ENCODE results near the gene TSPAN10. TPM values are rescaled to one million over a fixed set of nuclear protein-coding genes. Genes with fewer than 3 reads are reported as not detected.
A peak's percentile ranks its signal among the peaks of the same experiment; 100 is the strongest.
"Not testable (repeated sequence)": the region's sequence is repeated elsewhere in the genome, so short reads cannot be mapped to it uniquely, and the experiment has no call there.

The TSPAN10 gene
- total RNA-seq, 1 experiment from 2014 or later = 0.47 TPM

- H3K27me3 ChIP-seq (replicated peaks) = no peaks in the 10 kb centered on the region
- no peak for DNase-seq (ENCODE audit: low read depth in 1 of 2, low spot score in 2 of 2)
- no peaks in the 10 kb centered on the region for H3K9me3 ChIP-seq (replicated peaks)
- peaks cover 94% of the 10 kb centered on the region for H3K36me3 ChIP-seq
- no peaks in the 10 kb centered on the region for H3K4me1 ChIP-seq (replicated peaks)
- no peak overlapping the region for H3K27ac ChIP-seq
- no peak overlapping the region for H3K4me3 ChIP-seq
Observed at GRCh38 chr17:81612172-81612970, 24.6 kb upstream of the TSPAN10 start.

GRCh38 chr17:81615401-81615930, 21.5 kb upstream of the TSPAN10 start:
- Histone ChIP-seq H3K27me3 (replicated peaks) (no peaks in the 10 kb centered on the region), H3K4me1 (replicated peaks) (no peaks in the 10 kb centered on the region), H3K27ac (no peak overlapping the region), H3K4me3 (no peak overlapping the region), H3K9me3 (replicated peaks) (no peaks in the 10 kb centered on the region), H3K36me3 (peaks cover 85% of the 10 kb centered on the region)
- no peak for DNase-seq (ENCODE audit: low read depth in 1 of 2, low spot score in 2 of 2)

GRCh38 chr17:81616877-81617276, 20.1 kb upstream of the TSPAN10 start:
- H3K4me1 ChIP-seq (replicated peaks) = no peaks in the 10 kb centered on the region
- H3K36me3 ChIP-seq = peaks cover 89% of the 10 kb centered on the region
- no peak for DNase-seq (ENCODE audit: low read depth in 1 of 2, low spot score in 2 of 2)
- H3K4me3 ChIP-seq = no peak overlapping the region
- H3K27me3 ChIP-seq (replicated peaks) = no peaks in the 10 kb centered on the region
- H3K27ac ChIP-seq = no peak overlapping the region
- H3K9me3 ChIP-seq (replicated peaks) = no peaks in the 10 kb centered on the region

GRCh38 chr17:81618307-81618706, 18.7 kb upstream of the TSPAN10 start:
- H3K36me3 ChIP-seq = peaks cover 88% of the 10 kb centered on the region
- not testable (repeated sequence) for H3K27ac ChIP-seq; H3K4me3 ChIP-seq; H3K9me3 ChIP-seq (replicated peaks); DNase-seq (ENCODE audit: low read depth in 1 of 2, low spot score in 2 of 2); H3K27me3 ChIP-seq (replicated peaks); H3K4me1 ChIP-seq (replicated peaks)

- Histone ChIP-seq H3K27me3 (replicated peaks) (no peaks in the 10 kb centered on the region), H3K9me3 (replicated peaks) (no peaks in the 10 kb centered on the region), H3K27ac (no peak overlapping the region), H3K4me3 (no peak overlapping the region), H3K4me1 (replicated peaks) (no peaks in the 10 kb centered on the region), H3K36me3 (peaks cover 89% of the 10 kb centered on the region)
- no peak for DNase-seq (ENCODE audit: low read depth in 1 of 2, low spot score in 2 of 2)
Observed at GRCh38 chr17:81621494-81622130, 15.4 kb upstream of the TSPAN10 start.

- Histone ChIP-seq H3K27me3 (replicated peaks) (no peaks in the 10 kb centered on the region), H3K36me3 (peaks cover 89% of the 10 kb centered on the region), H3K4me3 (no peak overlapping the region), H3K4me1 (replicated peaks) (peaks cover under 1% of the 10 kb centered on the region), H3K27ac (no peak overlapping the region), H3K9me3 (replicated peaks) (no peaks in the 10 kb centered on the region)
- no peak for DNase-seq (ENCODE audit: low read depth in 1 of 2, low spot score in 2 of 2)
Observed at GRCh38 chr17:81630274-81630673, 6.7 kb upstream of the TSPAN10 start.

GRCh38 chr17:81631482-81631881, 5.5 kb upstream of the TSPAN10 start:
- DNase-seq (ENCODE audit: low read depth in 1 of 2, low spot score in 2 of 2) = no peak
- Histone ChIP-seq H3K27ac (no peak overlapping the region), H3K4me3 (no peak overlapping the region), H3K9me3 (replicated peaks) (no peaks in the 10 kb centered on the region), H3K27me3 (replicated peaks) (no peaks in the 10 kb centered on the region), H3K4me1 (replicated peaks) (peaks cover 10% of the 10 kb centered on the region), H3K36me3 (peaks cover 89% of the 10 kb centered on the region)

- Histone ChIP-seq H3K9me3 (replicated peaks) (no peaks in the 10 kb centered on the region), H3K4me3 (peak overlapping the region; percentile 94), H3K27ac (no peak overlapping the region)
Observed at GRCh38 chr17:81635431-81635830, 1.6 kb upstream of the TSPAN10 start.

GRCh38 chr17:81635973-81636504, 957 bp upstream of the TSPAN10 start:
- Histone ChIP-seq H3K9me3 (replicated peaks) (no peaks in the 10 kb centered on the region), H3K4me3 (peak overlapping the region; percentile 94), H3K36me3 (peaks cover 48% of the 10 kb centered on the region), H3K27ac (peak overlapping the region; percentile 85), H3K27me3 (replicated peaks) (no peaks in the 10 kb centered on the region), H3K4me1 (replicated peaks) (peaks cover 10% of the 10 kb centered on the region)
- DNase-seq (ENCODE audit: low read depth in 1 of 2, low spot score in 2 of 2) = no peak

More at GRCh38 chr17:81635431-81635830, 1.6 kb upstream of the TSPAN10 start:
- Histone ChIP-seq H3K27me3 (replicated peaks) (no peaks in the 10 kb centered on the region), H3K36me3 (peaks cover 54% of the 10 kb centered on the region), H3K4me1 (replicated peaks) (peaks cover 10% of the 10 kb centered on the region)
- DNase-seq (ENCODE audit: low read depth in 1 of 2, low spot score in 2 of 2) = no peak

- peaks cover 30% of the 10 kb centered on the region for H3K36me3 ChIP-seq
- H3K27me3 ChIP-seq (replicated peaks) = no peaks in the 10 kb centered on the region
- no peak overlapping the region for H3K27ac ChIP-seq
- DNase-seq (ENCODE audit: low read depth in 1 of 2, low spot score in 2 of 2) = no peak
- H3K4me3 ChIP-seq = no peak overlapping the region
- H3K9me3 ChIP-seq (replicated peaks) = no peaks in the 10 kb centered on the region
- peaks cover 19% of the 10 kb centered on the region for H3K4me1 ChIP-seq (replicated peaks)
Observed at GRCh38 chr17:81638683-81639082, 1.7 kb downstream of the TSPAN10 start.

- no peak for DNase-seq (ENCODE audit: low read depth in 1 of 2, low spot score in 2 of 2)
- H3K27ac ChIP-seq = no peak overlapping the region
- peaks cover 19% of the 10 kb centered on the region for H3K36me3 ChIP-seq
- peaks cover 19% of the 10 kb centered on the region for H3K4me1 ChIP-seq (replicated peaks)
- H3K4me3 ChIP-seq = no peak overlapping the region
- H3K9me3 ChIP-seq (replicated peaks) = no peaks in the 10 kb centered on the region; the same call in 1 of the 2 replicates
- H3K27me3 ChIP-seq (replicated peaks) = no peaks in the 10 kb centered on the region
Observed at GRCh38 chr17:81640011-81640410, 3.0 kb downstream of the TSPAN10 start.

- H3K4me1 ChIP-seq (replicated peaks) = peaks cover 9% of the 10 kb centered on the region
- DNase-seq (ENCODE audit: low read depth in 1 of 2, low spot score in 2 of 2) = peak; percentile 35 to 75
- H3K27me3 ChIP-seq (replicated peaks) = peaks cover 9% of the 10 kb centered on the region
- no peak overlapping the region for H3K4me3 ChIP-seq
- no peaks in the 10 kb centered on the region; the same call in 1 of the 2 replicates for H3K9me3 ChIP-seq (replicated peaks)
- no peaks in the 10 kb centered on the region for H3K36me3 ChIP-seq
- H3K27ac ChIP-seq = no peak overlapping the region
Observed at GRCh38 chr17:81641825-81642489, 5.0 kb downstream of the TSPAN10 start.

- H3K36me3 ChIP-seq = no peaks in the 10 kb centered on the region
- no peak overlapping the region for H3K27ac ChIP-seq
- no peak for DNase-seq (ENCODE audit: low read depth in 1 of 2, low spot score in 2 of 2)
- peaks cover 17% of the 10 kb centered on the region for H3K9me3 ChIP-seq (replicated peaks)
- H3K4me1 ChIP-seq (replicated peaks) = peaks cover 16% of the 10 kb centered on the region
- no peak overlapping the region for H3K4me3 ChIP-seq
- peaks cover 32% of the 10 kb centered on the region for H3K27me3 ChIP-seq (replicated peaks)
Observed at GRCh38 chr17:81644496-81644895, 7.5 kb downstream of the TSPAN10 start.
